Effector memory CD8-positive, alpha-beta T cell (primary cell): ENCODE measurements around the gene RDH16.
"Not testable (repeated sequence)": the region's sequence is repeated elsewhere in the genome, so short reads cannot be mapped to it uniquely, and the experiment has no call there.

ENCODE experiments used
- ATAC-seq: fragments of 150-1000 bp; cut with Tn5 transposase; replicated peaks from 2 replicates; pipeline ENCODE4 v1.10.0; 2021; ENCODE audit warnings: mild to moderate bottlenecking, moderate library complexity
- DNase-seq, 3 experiments: peaks; one replicate each; pipeline ENCODE4 v3.0.0; 2021
- H3K27ac Mint-ChIP-seq, 2 donors: one replicate each; pipeline ENCODE4 v1.8.0; 2022; ENCODE audit warnings: mild to moderate bottlenecking in 2 of 2, mixed read lengths in 2 of 2, moderate library complexity in 2 of 2
- H3K27me3 Mint-ChIP-seq, 2 donors: one replicate each; pipeline ENCODE4 v1.8.0; 2022; ENCODE audit warnings: mixed read lengths in 2 of 2
- H3K36me3 Mint-ChIP-seq: one replicate; pipeline ENCODE4 v1.8.0; 2022; ENCODE audit warnings: mild to moderate bottlenecking, moderate library complexity, mixed read lengths; ENCODE audit not compliant: insufficient read depth
- H3K4me1 Mint-ChIP-seq, 2 donors: one replicate each; pipeline ENCODE4 v1.8.0; 2022; ENCODE audit warnings: low read depth in 2 of 2, mixed read lengths in 2 of 2
- H3K4me3 Mint-ChIP-seq, 2 donors: one replicate each; pipeline ENCODE4 v1.8.0; 2022; ENCODE audit warnings: mild to moderate bottlenecking in 2 of 2, mixed read lengths in 2 of 2, moderate library complexity in 2 of 2
- H3K9me3 Mint-ChIP-seq, 2 donors: one replicate each; pipeline ENCODE4 v1.8.0; 2022; ENCODE audit warnings: mixed read lengths in 2 of 2

The RDH16 gene

GRCh38 chr12:56933826-56934625 is 23.4 kb downstream of the RDH16 start, which contains the start of gene SDR9C7:
Gene SDR9C7 (minus strand): TSS chr12:56934408. CDS start chr12:56934261, 147 bp downstream.
- peaks cover 0 to 5% of the 10 kb centered on the region in 2 donors for H3K4me1 Mint-ChIP-seq
- H3K9me3 Mint-ChIP-seq, result no peaks in the 10 kb centered on the region
- no peak within 1 kb of the TSS for H3K4me3 Mint-ChIP-seq
- DNase-seq (no peak), ATAC-seq (no peak)
- H3K36me3 Mint-ChIP-seq, result no peaks in the 10 kb centered on the region
- no peak within 1 kb of the TSS for H3K27ac Mint-ChIP-seq
- H3K27me3 Mint-ChIP-seq, result peaks cover 10 to 28% of the 10 kb centered on the region in 2 donors

GRCh38 chr12:56932867-56933266 is 24.5 kb downstream of the RDH16 start:
- Mint-ChIP-seq H3K9me3 (no peaks in the 10 kb centered on the region), H3K4me3 (no peak overlapping the region), H3K36me3 (no peaks in the 10 kb centered on the region), H3K27ac (no peak overlapping the region), H3K27me3 (peaks cover 14 to 36% of the 10 kb centered on the region in 2 donors), H3K4me1 (peaks cover 0 to 5% of the 10 kb centered on the region in 2 donors)
- DNase-seq (no peak), ATAC-seq (no peak)

GRCh38 chr12:56932146-56932545 is 25.3 kb downstream of the RDH16 start:
- Mint-ChIP-seq H3K9me3 (no peaks in the 10 kb centered on the region), H3K4me3 (no peak overlapping the region), H3K36me3 (no peaks in the 10 kb centered on the region), H3K4me1 (peaks cover 0 to 5% of the 10 kb centered on the region in 2 donors), H3K27ac (no peak overlapping the region), H3K27me3 (peaks cover 12 to 36% of the 10 kb centered on the region in 2 donors)
- DNase-seq (no peak), ATAC-seq (no peak)

GRCh38 chr12:56931474-56931978 is 25.9 kb downstream of the RDH16 start:
- H3K4me3 Mint-ChIP-seq, result no peak overlapping the region
- ATAC-seq, result no peak
- no peaks in the 10 kb centered on the region for H3K9me3 Mint-ChIP-seq
- no peaks in the 10 kb centered on the region for H3K36me3 Mint-ChIP-seq
- H3K27ac Mint-ChIP-seq, result no peak overlapping the region
- H3K27me3 Mint-ChIP-seq, result peaks cover 12 to 36% of the 10 kb centered on the region in 2 donors
- no peak for DNase-seq
- H3K4me1 Mint-ChIP-seq, result peaks cover 0 to 5% of the 10 kb centered on the region in 2 donors

- no peak for DNase-seq
- no peak for ATAC-seq
- Mint-ChIP-seq H3K4me1 (peaks cover 0 to 5% of the 10 kb centered on the region in 2 donors), H3K27me3 (peaks cover 12 to 43% of the 10 kb centered on the region in 2 donors), H3K4me3 (no peak overlapping the region), H3K9me3 (no peaks in the 10 kb centered on the region), H3K36me3 (no peaks in the 10 kb centered on the region), H3K27ac (no peak overlapping the region)
Observed at GRCh38 chr12:56930241-56930640, 27.2 kb downstream of the RDH16 start.

GRCh38 chr12:56929780-56930179 is 27.6 kb downstream of the RDH16 start:
- peaks cover 0 to 2% of the 10 kb centered on the region in 2 donors for H3K4me1 Mint-ChIP-seq
- H3K36me3 Mint-ChIP-seq, result no peaks in the 10 kb centered on the region
- H3K4me3 Mint-ChIP-seq, result no peak overlapping the region
- H3K27me3 Mint-ChIP-seq, result peaks cover 12 to 47% of the 10 kb centered on the region in 2 donors
- no peaks in the 10 kb centered on the region for H3K9me3 Mint-ChIP-seq
- no peak overlapping the region for H3K27ac Mint-ChIP-seq
- DNase-seq (no peak), ATAC-seq (no peak)

- no peak overlapping the region for H3K27ac Mint-ChIP-seq
- H3K9me3 Mint-ChIP-seq, result no peaks in the 10 kb centered on the region
- peaks cover 12 to 47% of the 10 kb centered on the region in 2 donors for H3K27me3 Mint-ChIP-seq
- H3K36me3 Mint-ChIP-seq, result no peaks in the 10 kb centered on the region
- peaks cover 0 to 2% of the 10 kb centered on the region in 2 donors for H3K4me1 Mint-ChIP-seq
- no peak overlapping the region for H3K4me3 Mint-ChIP-seq
- DNase-seq, result no peak
- ATAC-seq, result no peak
Observed at GRCh38 chr12:56928262-56928661, 29.1 kb downstream of the RDH16 start.

- H3K27me3 Mint-ChIP-seq, result peaks cover 12 to 47% of the 10 kb centered on the region in 2 donors
- DNase-seq (no peak), ATAC-seq (no peak)
- no peak overlapping the region for H3K27ac Mint-ChIP-seq
- peaks cover 0 to 2% of the 10 kb centered on the region in 2 donors for H3K4me1 Mint-ChIP-seq
- no peak overlapping the region for H3K4me3 Mint-ChIP-seq
- no peaks in the 10 kb centered on the region for H3K9me3 Mint-ChIP-seq
- H3K36me3 Mint-ChIP-seq, result no peaks in the 10 kb centered on the region
Observed at GRCh38 chr12:56927281-56927680, 30.1 kb downstream of the RDH16 start.

GRCh38 chr12:56922031-56922430 is 35.4 kb downstream of the RDH16 start:
- Mint-ChIP-seq H3K9me3 (no peaks in the 10 kb centered on the region), H3K4me1 (no peaks in the 10 kb centered on the region), H3K27ac (no peak overlapping the region), H3K36me3 (no peaks in the 10 kb centered on the region), H3K27me3 (peaks cover 14 to 50% of the 10 kb centered on the region in 2 donors), H3K4me3 (no peak overlapping the region)
- ATAC-seq (no peak), DNase-seq (no peak)

GRCh38 chr12:56921346-56921745 is 36.1 kb downstream of the RDH16 start:
- H3K4me1 Mint-ChIP-seq, result no peaks in the 10 kb centered on the region
- no peaks in the 10 kb centered on the region for H3K36me3 Mint-ChIP-seq

GRCh38 chr12:56918139-56918538 is 39.3 kb downstream of the RDH16 start:
- not testable (repeated sequence) for H3K4me3 Mint-ChIP-seq, H3K4me1 Mint-ChIP-seq, H3K9me3 Mint-ChIP-seq, DNase-seq, H3K27ac Mint-ChIP-seq, ATAC-seq, H3K36me3 Mint-ChIP-seq
- peaks cover 20 to 35% of the 10 kb centered on the region in 2 donors for H3K27me3 Mint-ChIP-seq

More at GRCh38 chr12:56921346-56921745, 36.1 kb downstream of the RDH16 start:
- H3K27me3 Mint-ChIP-seq, result peaks cover 16 to 50% of the 10 kb centered on the region in 2 donors
- DNase-seq, result no peak
- no peak for ATAC-seq
- H3K4me3 Mint-ChIP-seq, result no peak overlapping the region
- H3K27ac Mint-ChIP-seq, result no peak overlapping the region
- no peaks in the 10 kb centered on the region for H3K9me3 Mint-ChIP-seq

- peaks cover 24 to 37% of the 10 kb centered on the region in 2 donors for H3K27me3 Mint-ChIP-seq
- ATAC-seq, result no peak
- H3K9me3 Mint-ChIP-seq, result no peaks in the 10 kb centered on the region
- no peak overlapping the region for H3K27ac Mint-ChIP-seq
- DNase-seq, result no peak
- no peak overlapping the region for H3K4me3 Mint-ChIP-seq
- no peaks in the 10 kb centered on the region for H3K36me3 Mint-ChIP-seq
- no peaks in the 10 kb centered on the region for H3K4me1 Mint-ChIP-seq
Observed at GRCh38 chr12:56916996-56917333, 40.4 kb downstream of the RDH16 start.

GRCh38 chr12:56916296-56916995 is 41.0 kb downstream of the RDH16 start:
- H3K4me1 Mint-ChIP-seq, result no peaks in the 10 kb centered on the region
- DNase-seq, result no peak
- no peaks in the 10 kb centered on the region for H3K36me3 Mint-ChIP-seq
- no peak overlapping the region for H3K4me3 Mint-ChIP-seq
- H3K27me3 Mint-ChIP-seq, result peaks cover 29 to 37% of the 10 kb centered on the region in 2 donors
- ATAC-seq, result no peak
- H3K9me3 Mint-ChIP-seq, result no peaks in the 10 kb centered on the region
- H3K27ac Mint-ChIP-seq, result no peak overlapping the region
